Ishikawa (cell line): ENCODE data around the gene IL17D.

Experiments
- CEBPB ChIP-seq: IDR thresholded peaks from 2 replicates; pipeline ENCODE4 v1.6.1; 2012
- CREB1 ChIP-seq: IDR thresholded peaks from 2 replicates; pipeline ENCODE4 v1.6.1; 2012; ENCODE audit warnings: low read depth
- EGR1 ChIP-seq: IDR thresholded peaks from 2 replicates; pipeline ENCODE4 v1.6.1; 2012
- EP300 ChIP-seq: IDR thresholded peaks from 2 replicates; pipeline ENCODE4 v1.6.1; 2012; ENCODE audit warnings: borderline replicate concordance
- FOXM1 ChIP-seq: IDR thresholded peaks from 2 replicates; pipeline ENCODE4 v1.6.1; 2012; ENCODE audit warnings: low read depth, borderline replicate concordance
- MAX ChIP-seq: IDR thresholded peaks from 2 replicates; pipeline ENCODE4 v1.6.1; 2012
- NFIC ChIP-seq: IDR thresholded peaks from 2 replicates; pipeline ENCODE4 v1.6.1; 2012
- RAD21 ChIP-seq: IDR thresholded peaks from 2 replicates; pipeline ENCODE4 v1.6.1; 2012; ENCODE audit warnings: low read depth
- REST ChIP-seq: IDR thresholded peaks from 2 replicates; pipeline ENCODE4 v1.6.1; 2012; ENCODE audit warnings: low read depth, mild to moderate bottlenecking
- TAF1 ChIP-seq: IDR thresholded peaks from 2 replicates; pipeline ENCODE4 v1.6.1; 2012; ENCODE audit warnings: low read depth, mild to moderate bottlenecking
- TCF12 ChIP-seq: IDR thresholded peaks from 2 replicates; pipeline ENCODE4 v1.6.1; 2012; ENCODE audit warnings: low read depth
- TEAD4 ChIP-seq: IDR thresholded peaks from 2 replicates; pipeline ENCODE4 v1.6.1; 2012
- USF1 ChIP-seq: IDR thresholded peaks from 2 replicates; pipeline ENCODE4 v1.6.1; 2012
- YY1 ChIP-seq: IDR thresholded peaks from 2 replicates; pipeline ENCODE4 v1.6.1; 2012; ENCODE audit warnings: low read depth
- ZBTB7A ChIP-seq: IDR thresholded peaks from 2 replicates; pipeline ENCODE4 v1.6.1; 2012; ENCODE audit warnings: low read depth

The IL17D gene

GRCh38 chr13:20667857-20668437, 35.6 kb upstream of the IL17D start:
- TF ChIP-seq FOXM1 (no peak), NFIC (no peak), CREB1 (no peak)

GRCh38 chr13:20669162-20669561, 34.3 kb upstream of the IL17D start:
- TF ChIP-seq FOXM1 (no peak), TAF1 (no peak), NFIC (no peak), EGR1 (no peak), RAD21 (no peak), MAX (no peak), USF1 (no peak), TCF12 (no peak)

- TF ChIP-seq MAX (no peak), EGR1 (no peak), RAD21 (no peak), TEAD4 (no peak), YY1 (no peak), FOXM1 (no peak), TAF1 (no peak), CEBPB (no peak), EP300 (no peak), REST (no peak), NFIC (no peak), ZBTB7A (no peak), TCF12 (no peak), USF1 (no peak), CREB1 (no peak)
These were observed 31.7 kb upstream of the IL17D start for GRCh38 chr13:20671789-20672188.

- TF ChIP-seq FOXM1 (no peak), RAD21 (no peak)
These were observed 30.7 kb upstream of the IL17D start for GRCh38 chr13:20672772-20673171.

- TF ChIP-seq FOXM1 (no peak), EGR1 (no peak), CREB1 (no peak), CEBPB (no peak), TAF1 (no peak), YY1 (no peak), TCF12 (no peak), REST (no peak), TEAD4 (no peak), USF1 (no peak)
These were observed 29.8 kb upstream of the IL17D start for GRCh38 chr13:20673715-20674114.

- no peak for TF ChIP-seq NFIC
- no peak for TF ChIP-seq RAD21
- TF ChIP-seq TAF1: no peak
- TF ChIP-seq EGR1: no peak
- no peak for TF ChIP-seq TCF12
- no peak for TF ChIP-seq CREB1
- no peak for TF ChIP-seq MAX
- no peak for TF ChIP-seq CEBPB
- no peak for TF ChIP-seq USF1
- TF ChIP-seq FOXM1: no peak
These were observed 27.3 kb upstream of the IL17D start for GRCh38 chr13:20676213-20676612.
